ENCODE results near the gene ARID1B.

ARID1B gene

GRCh38 chr6:157233156-157233555 lies 456.0 kb downstream of the ARID1B start:
- ChIA-PET POLR2A (interaction anchor here (0.7 kb wide), 1 partner anchor 12 kb away, joined by 5 read pairs; no protein-coding TSS in a partner anchor), CTCF (interaction anchor here (0.8 to 1.8 kb wide), 3 partner anchors 10 to 672 kb away, joined by 3 to 5 read pairs (median 3); no protein-coding TSS in a partner anchor)
- Histone ChIP-seq H3K4me1 (ENCODE audit: control insufficient read depth, insufficient read depth, low read length) (no peaks in the 10 kb centered on the region), H3K9me3 (ENCODE audit: control insufficient read depth, insufficient read depth, low read depth, low read length) (no peaks in the 10 kb centered on the region), H3K27ac (ENCODE audit: extremely low read depth, low read depth, low read length) (no peak overlapping the region), H3K36me3 (ENCODE audit: control insufficient read depth in 2 of 2, insufficient read depth in 1 of 2, low read length in 2 of 2) (no peaks in the 10 kb centered on the region), H3K4me3 (ENCODE audit: low read depth, low read length) (no peak overlapping the region)
- no peak for TF ChIP-seq ZNF785 (tag by site-specific recombination; IDR thresholded peaks at IDR 0.05)
- no peak for TF ChIP-seq ZNF211 (tag by site-specific recombination; IDR thresholded peaks at IDR 0.05; ENCODE audit: low read depth)
- no peak for TF ChIP-seq ZNF664 (tag by site-specific recombination; IDR thresholded peaks at IDR 0.05)
- TF ChIP-seq ZNF18 (tag by site-specific recombination; IDR thresholded peaks at IDR 0.05), result no peak
- TF ChIP-seq ZSCAN4 (tag by site-specific recombination; IDR thresholded peaks at IDR 0.05), result no peak
- TF ChIP-seq CTCF (tag by site-specific recombination; IDR thresholded peaks at IDR 0.05), result no peak
- TF ChIP-seq ZNF114 (tag by site-specific recombination; IDR thresholded peaks at IDR 0.05), result no peak
- TF ChIP-seq ZNF223 (tag by site-specific recombination; IDR thresholded peaks at IDR 0.05), result no peak
- no peak for TF ChIP-seq GFI1B (tag by site-specific recombination; IDR thresholded peaks at IDR 0.05)
- TF ChIP-seq ZNF423 (tag by site-specific recombination; IDR thresholded peaks at IDR 0.05), result no peak
- no peak for TF ChIP-seq ZNF48 (tag by site-specific recombination; IDR thresholded peaks at IDR 0.05)
- TF ChIP-seq ZNF544 (tag by site-specific recombination; IDR thresholded peaks at IDR 0.05), result no peak
- no peak for TF ChIP-seq WT1 (tag by site-specific recombination; IDR thresholded peaks at IDR 0.05)
- no peak for TF ChIP-seq SP3 (tag by site-specific recombination; IDR thresholded peaks at IDR 0.05)
- no peak for TF ChIP-seq ZXDB (tag by site-specific recombination; IDR thresholded peaks at IDR 0.05)
- TF ChIP-seq ZNF596 (tag by site-specific recombination; IDR thresholded peaks at IDR 0.05), result no peak
- TF ChIP-seq ZNF768 (tag by site-specific recombination; IDR thresholded peaks at IDR 0.05), result no peak

- ChIA-PET CTCF (no interaction called here), POLR2A (interaction anchor here (0.7 kb wide), 1 partner anchor 11 kb away, joined by 5 read pairs; no protein-coding TSS in a partner anchor)
- Histone ChIP-seq H3K4me1 (ENCODE audit: control insufficient read depth, insufficient read depth, low read length) (no peaks in the 10 kb centered on the region), H3K9me3 (ENCODE audit: control insufficient read depth, insufficient read depth, low read depth, low read length) (no peaks in the 10 kb centered on the region), H3K36me3 (ENCODE audit: control insufficient read depth in 2 of 2, insufficient read depth in 1 of 2, low read length in 2 of 2) (no peaks in the 10 kb centered on the region), H3K4me3 (ENCODE audit: low read depth, low read length) (no peak overlapping the region), H3K27ac (ENCODE audit: extremely low read depth, low read depth, low read length) (no peak overlapping the region)
- TF ChIP-seq ZNF174 (tag by site-specific recombination; IDR thresholded peaks at IDR 0.05) (no peak), ZNF76 (tag by site-specific recombination; IDR thresholded peaks at IDR 0.05; ENCODE audit: borderline replicate concordance, low read depth) (no peak), ZNF280C (tag by site-specific recombination; IDR thresholded peaks at IDR 0.05) (no peak), ZBTB17 (tag by site-specific recombination; IDR thresholded peaks at IDR 0.05) (no peak), MEIS1 (CRISPR knock-in tag; IDR thresholded peaks at IDR 0.05; ENCODE audit: borderline replicate concordance) (no peak)
These were observed 456.5 kb downstream of the ARID1B start for GRCh38 chr6:157233686-157234085.

Data from HEK293 (cell line).